ENCODE results near the gene VAMP5.

Gene VAMP5

GRCh38 chr2:85631316-85631715, 47.1 kb downstream of the VAMP5 start:
- no peak for DNase-seq (ENCODE audit: low read depth in 2 of 2)

GRCh38 chr2:85635011-85635410, 50.8 kb downstream of the VAMP5 start:
- DNase-seq (ENCODE audit: low read depth in 2 of 2), result no peak

GRCh38 chr2:85635636-85636035, 51.4 kb downstream of the VAMP5 start:
- DNase-seq (ENCODE audit: low read depth in 2 of 2), result no peak

- DNase-seq (ENCODE audit: low read depth in 2 of 2), result no peak
Observed at GRCh38 chr2:85642725-85643124, 58.5 kb downstream of the VAMP5 start.
